H9 (cell line): ENCODE data around the gene TMPRSS6. TPM values are rescaled to one million over a fixed set of nuclear protein-coding genes. Genes with fewer than 3 reads are reported as not detected.

Experiments used
- DNase-seq: peaks from one replicate; pipeline ENCODE4 v3.0.0-alpha.2; 2017
- H2AFZ ChIP-seq: one replicate; pipeline ENCODE4 v1.6.1; 2013; ENCODE audit warnings: mild to moderate bottlenecking, low read length, control low read depth, moderate library complexity
- H2AK5ac ChIP-seq: 2 replicates; pipeline ENCODE4 v1.6.1; 2013; ENCODE audit warnings: low read length, control low read depth, mixed read lengths; ENCODE audit not compliant: insufficient read length
- H2BK120ac ChIP-seq: one replicate; pipeline ENCODE4 v1.6.1; 2013; ENCODE audit warnings: low read depth, mild to moderate bottlenecking, low read length, control low read depth, inconsistent platforms; ENCODE audit not compliant: poor library complexity, severe bottlenecking
- H2BK12ac ChIP-seq: 2 replicates; pipeline ENCODE4 v1.6.1; 2013; ENCODE audit warnings: low read length, control low read depth, mixed read lengths, low read depth; ENCODE audit not compliant: insufficient read length
- H2BK15ac ChIP-seq: 2 replicates; pipeline ENCODE4 v1.6.1; 2013; ENCODE audit warnings: low read depth, low read length, control low read depth
- H2BK20ac ChIP-seq: one replicate; pipeline ENCODE4 v1.6.1; 2013; ENCODE audit warnings: low read depth, mild to moderate bottlenecking, low read length, control low read depth, inconsistent platforms; ENCODE audit not compliant: poor library complexity, severe bottlenecking
- H2BK5ac ChIP-seq: 2 replicates; pipeline ENCODE4 v1.6.1; 2013; ENCODE audit warnings: low read length, control low read depth, mixed read lengths; ENCODE audit not compliant: insufficient read length
- H3K14ac ChIP-seq: 2 replicates; pipeline ENCODE4 v1.6.1; 2013; ENCODE audit warnings: low read length, control low read depth; ENCODE audit not compliant: insufficient read depth
- H3K18ac ChIP-seq: 2 replicates; pipeline ENCODE4 v1.6.1; 2013; ENCODE audit warnings: low read depth, mild to moderate bottlenecking, mixed read lengths, low read length, control low read depth; ENCODE audit not compliant: insufficient read length
- H3K23ac ChIP-seq: 2 replicates; pipeline ENCODE4 v1.6.1; 2013; ENCODE audit warnings: low read length, control low read depth, mixed read lengths, low read depth; ENCODE audit not compliant: insufficient read length
- H3K23me2 ChIP-seq: 2 replicates; pipeline ENCODE4 v1.6.1; 2013; ENCODE audit warnings: low read depth, mild to moderate bottlenecking, mixed read lengths, low read length, control low read depth; ENCODE audit not compliant: insufficient read length, poor library complexity, severe bottlenecking
- H3K27ac ChIP-seq: 2 replicates; pipeline ENCODE4 v1.5.1; 2013; ENCODE audit warnings: low read length, control low read depth, mixed read lengths, low read depth; ENCODE audit not compliant: insufficient read length
- H3K27me3 ChIP-seq: 2 replicates; pipeline ENCODE4 v1.6.1; 2013; ENCODE audit warnings: low read length, control low read depth, inconsistent platforms; ENCODE audit not compliant: insufficient read depth
- H3K4ac ChIP-seq: 2 replicates; pipeline ENCODE4 v1.6.1; 2013; ENCODE audit warnings: low read depth, mild to moderate bottlenecking, control low read depth, inconsistent platforms, low read length, moderate library complexity
- H3K4me1 ChIP-seq: 2 replicates; pipeline ENCODE4 v1.6.1; 2013; ENCODE audit warnings: low read length, control low read depth, inconsistent platforms; ENCODE audit not compliant: insufficient read depth
- H3K4me2 ChIP-seq: 2 replicates; pipeline ENCODE4 v1.6.1; 2013; ENCODE audit warnings: low read length, control low read depth, mixed read lengths; ENCODE audit not compliant: insufficient read length, insufficient read depth
- H3K56ac ChIP-seq: 2 replicates; pipeline ENCODE4 v1.6.1; 2013; ENCODE audit warnings: low read depth, mild to moderate bottlenecking, mixed read lengths, low read length, control low read depth; ENCODE audit not compliant: insufficient read length
- H3K79me1 ChIP-seq: 2 replicates; pipeline ENCODE4 v1.6.1; 2013; ENCODE audit warnings: low read depth, mild to moderate bottlenecking, moderate library complexity, low read length, control low read depth, inconsistent platforms; ENCODE audit not compliant: insufficient read depth, poor library complexity, severe bottlenecking
- H3K79me2 ChIP-seq: 2 replicates; pipeline ENCODE4 v1.6.1; 2013; ENCODE audit warnings: low read length, control low read depth, inconsistent platforms; ENCODE audit not compliant: insufficient read depth
- H3K9ac ChIP-seq: 2 replicates; pipeline ENCODE4 v1.6.1; 2013; ENCODE audit warnings: low read length, control low read depth, mixed read lengths; ENCODE audit not compliant: insufficient read length; ENCODE audit errors: extremely low read depth
- H3K9me3 ChIP-seq: one replicate; pipeline ENCODE4 v1.6.1; 2013; ENCODE audit warnings: low read depth, low read length, inconsistent platforms; ENCODE audit not compliant: control insufficient read depth
- H3T11ph ChIP-seq: one replicate; pipeline ENCODE4 v1.6.1; 2013; ENCODE audit warnings: mild to moderate bottlenecking, low read length, control low read depth, inconsistent platforms
- H4K20me1 ChIP-seq: one replicate; pipeline ENCODE4 v1.6.1; 2013; ENCODE audit not compliant: control insufficient read depth, insufficient read length, insufficient read depth
- H4K5ac ChIP-seq: 2 replicates; pipeline ENCODE4 v1.6.1; 2013; ENCODE audit warnings: low read depth, mild to moderate bottlenecking, mixed read lengths, low read length, control low read depth; ENCODE audit not compliant: insufficient read length
- H4K8ac ChIP-seq: replicated peaks from 2 replicates; pipeline ENCODE4 v1.6.1; 2013; ENCODE audit warnings: low read length, control low read depth, mixed read lengths, low read depth; ENCODE audit not compliant: insufficient read length
- H4K91ac ChIP-seq: 2 replicates; pipeline ENCODE4 v1.6.1; 2013; ENCODE audit warnings: low read depth, mild to moderate bottlenecking, moderate library complexity, mixed read lengths, low read length, control low read depth; ENCODE audit not compliant: insufficient read length
- H3K27ac Mint-ChIP-seq, 3 experiments: 2 replicates in 2 of 3; 3 replicates in 1 of 3; pipeline ENCODE4 v1.8.0; 2020 to 2021; ENCODE audit warnings: mixed read lengths in 3 of 3, mild to moderate bottlenecking in 1 of 3, moderate library complexity in 1 of 3
- H3K27me3 Mint-ChIP-seq: 2 replicates; pipeline ENCODE4 v1.8.0; 2021; ENCODE audit warnings: low read depth, mild to moderate bottlenecking, moderate library complexity, mixed read lengths
- H3K36me3 Mint-ChIP-seq, 3 experiments: 2 replicates in 2 of 3; 3 replicates in 1 of 3; pipeline ENCODE4 v1.8.0; 2020 to 2021; ENCODE audit warnings: low read depth in 3 of 3, mixed read lengths in 3 of 3; ENCODE audit not compliant: insufficient read depth in 1 of 3
- H3K4me1 Mint-ChIP-seq, 2 experiments: 2 replicates each; pipeline ENCODE4 v1.8.0; 2020; ENCODE audit warnings: mixed read lengths in 2 of 2
- H3K4me3 Mint-ChIP-seq, 2 experiments: 2 replicates in 1 of 2; 3 replicates in 1 of 2; pipeline ENCODE4 v1.8.0; 2020 to 2021; ENCODE audit warnings: mild to moderate bottlenecking in 2 of 2, mixed read lengths in 2 of 2, moderate library complexity in 1 of 2
- H3K9me3 Mint-ChIP-seq, 2 experiments: 2 replicates in 1 of 2; 3 replicates in 1 of 2; pipeline ENCODE4 v1.8.0; 2020; ENCODE audit warnings: mild to moderate bottlenecking in 2 of 2, mixed read lengths in 2 of 2, moderate library complexity in 1 of 2
- WGBS: extraction: QIAGEN DNeasy Blood & Tissue Kit; methylation state at CpG from one replicate; pipeline ENCODE4 v1.1.7; 2013; ENCODE audit warnings: missing lambda C conversion rate, low lambda C conversion rate, mixed read lengths; ENCODE audit not compliant: insufficient read length; ENCODE audit errors: extremely low coverage; 5-methylcytosine and 5-hydroxymethylcytosine counted together
- total RNA-seq: library from RNA; stranded (reverse); gene quantifications from 2 replicates; pipeline ENCODE4 v1.2.1, GENCODE V29; 2021
- TF ChIP-seq, protein P1 (sequence below): fragments of 200-600 bp; sonication (generic); conservative IDR thresholded peaks from 3 replicates; pipeline ENCODE4 v1.8.0; 2021; ENCODE audit warnings: antibody characterized with exemption, mild to moderate bottlenecking

TMPRSS6 gene
- total RNA-seq, 1 experiment from 2014 or later: not detected

DNA sequence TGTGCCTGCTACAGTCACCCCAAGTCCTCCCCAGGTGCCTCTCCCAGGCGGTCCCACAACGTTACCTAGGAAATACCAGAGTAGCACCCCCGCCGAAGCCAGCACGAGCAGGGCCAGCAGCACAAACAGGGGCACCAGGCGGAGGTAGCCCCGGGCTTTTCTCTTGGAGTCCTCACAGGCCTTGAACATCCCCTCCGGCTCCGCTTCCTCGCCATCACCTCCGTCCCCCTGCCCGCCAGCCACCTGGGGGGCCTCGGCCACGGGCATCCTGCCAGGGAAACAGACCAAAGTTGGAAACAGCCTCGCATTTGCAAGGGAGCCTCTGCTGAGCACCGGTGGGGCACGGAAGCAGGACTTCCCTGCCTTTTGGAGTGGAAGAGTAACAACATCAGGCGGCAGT, 6.4 kb downstream of the TMPRSS6 start:
- H3K4me3 Mint-ChIP-seq: no peak overlapping the region
- no peak overlapping the region for H3K14ac ChIP-seq
- TF ChIP-seq, protein P1, sequence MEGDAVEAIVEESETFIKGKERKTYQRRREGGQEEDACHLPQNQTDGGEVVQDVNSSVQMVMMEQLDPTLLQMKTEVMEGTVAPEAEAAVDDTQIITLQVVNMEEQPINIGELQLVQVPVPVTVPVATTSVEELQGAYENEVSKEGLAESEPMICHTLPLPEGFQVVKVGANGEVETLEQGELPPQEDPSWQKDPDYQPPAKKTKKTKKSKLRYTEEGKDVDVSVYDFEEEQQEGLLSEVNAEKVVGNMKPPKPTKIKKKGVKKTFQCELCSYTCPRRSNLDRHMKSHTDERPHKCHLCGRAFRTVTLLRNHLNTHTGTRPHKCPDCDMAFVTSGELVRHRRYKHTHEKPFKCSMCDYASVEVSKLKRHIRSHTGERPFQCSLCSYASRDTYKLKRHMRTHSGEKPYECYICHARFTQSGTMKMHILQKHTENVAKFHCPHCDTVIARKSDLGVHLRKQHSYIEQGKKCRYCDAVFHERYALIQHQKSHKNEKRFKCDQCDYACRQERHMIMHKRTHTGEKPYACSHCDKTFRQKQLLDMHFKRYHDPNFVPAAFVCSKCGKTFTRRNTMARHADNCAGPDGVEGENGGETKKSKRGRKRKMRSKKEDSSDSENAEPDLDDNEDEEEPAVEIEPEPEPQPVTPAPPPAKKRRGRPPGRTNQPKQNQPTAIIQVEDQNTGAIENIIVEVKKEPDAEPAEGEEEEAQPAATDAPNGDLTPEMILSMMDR: no peak
- no peaks in the 10 kb centered on the region for H3K79me1 ChIP-seq
- H3K4me1 Mint-ChIP-seq: peaks cover 7 to 23% of the 10 kb centered on the region in 2 experiments
- no peak overlapping the region for H2BK120ac ChIP-seq
- no peak overlapping the region for H3K4ac ChIP-seq
- H3K56ac ChIP-seq: no peak overlapping the region
- no peak overlapping the region for H2BK5ac ChIP-seq
- no peak overlapping the region for H4K91ac ChIP-seq
- no peak overlapping the region for H2BK20ac ChIP-seq
- H3T11ph ChIP-seq: no peak overlapping the region
- H4K20me1 ChIP-seq: peaks cover 2% of the 10 kb centered on the region
- H3K27ac Mint-ChIP-seq: no peak overlapping the region
- no peak overlapping the region for H2BK12ac ChIP-seq
- H2BK15ac ChIP-seq: no peak overlapping the region
- no peak overlapping the region for H3K18ac ChIP-seq
- WGBS: no CpG with 5 or more reads among the region's 18 CpGs
- H3K79me2 ChIP-seq: no peaks in the 10 kb centered on the region
- H3K23ac ChIP-seq: no peak overlapping the region
- H2AFZ ChIP-seq: no peak overlapping the region
- H3K9me3 Mint-ChIP-seq: no peaks in the 10 kb centered on the region; a peak in 1 of 5 replicates
- no peaks in the 10 kb centered on the region for H3K4me1 ChIP-seq
- H4K5ac ChIP-seq: no peak overlapping the region
- H3K27me3 ChIP-seq: no peaks in the 10 kb centered on the region
- no peaks in the 10 kb centered on the region for H3K36me3 Mint-ChIP-seq
- no peaks in the 10 kb centered on the region for H3K23me2 ChIP-seq
- no peak overlapping the region for H3K27ac ChIP-seq
- no peak overlapping the region for H4K8ac ChIP-seq
- no peaks in the 10 kb centered on the region for H3K9me3 ChIP-seq
- no peak overlapping the region for H2AK5ac ChIP-seq
- H3K4me2 ChIP-seq: no peak overlapping the region
- DNase-seq: no peak
- no peak overlapping the region for H3K9ac ChIP-seq
- peaks cover 51% of the 10 kb centered on the region for H3K27me3 Mint-ChIP-seq
